Activated CD4-positive, alpha-beta T cell treated with anti-CD3 and anti-CD28 coated beads for 36 hours (primary cell): ENCODE results near the gene NLRP5. TPM values are rescaled to one million over a fixed set of nuclear protein-coding genes. Genes with fewer than 3 reads are reported as not detected.
"Not testable (repeated sequence)": the region's sequence is repeated elsewhere in the genome, so short reads cannot be mapped to it uniquely, and the experiment has no call there.

ENCODE experiments used
- ATAC-seq: fragments of 200-7000 bp; cut with Tn5 transposase; one replicate; pipeline ENCODE4 v1.10.0; 2021; ENCODE audit warnings: mild to moderate bottlenecking, moderate library complexity
- CTCF ChIA-PET: fragments of 350-600 bp; sonication (Branson Sonifier 250); formaldehyde crosslinking; loops from one replicate; lab custom pipeline; 2021; ENCODE audit warnings: antibody characterized with exemption; lab: Charles Lee
- POLR2A ChIA-PET: fragments of 350-600 bp; sonication (Branson Sonifier 250); formaldehyde crosslinking; loops from one replicate; lab custom pipeline; 2021; ENCODE audit warnings: antibody characterized with exemption, inconsistent platforms; lab: Charles Lee
- DNase-seq: peaks from one replicate; pipeline ENCODE4 v3.0.0-alpha.2; 2020
- H3K27ac Mint-ChIP-seq: one replicate; pipeline ENCODE4 v1.8.0; 2021; ENCODE audit warnings: mixed read lengths
- H3K27me3 Mint-ChIP-seq: one replicate; pipeline ENCODE4 v1.8.0; 2021; ENCODE audit warnings: mixed read lengths
- H3K36me3 Mint-ChIP-seq: one replicate; pipeline ENCODE4 v1.8.0; 2021; ENCODE audit warnings: low read depth, mixed read lengths
- H3K4me1 Mint-ChIP-seq: one replicate; pipeline ENCODE4 v1.8.0; 2021; ENCODE audit warnings: mixed read lengths
- H3K4me3 Mint-ChIP-seq: one replicate; pipeline ENCODE4 v1.8.0; 2021; ENCODE audit warnings: mild to moderate bottlenecking, moderate library complexity, mixed read lengths
- H3K9me3 Mint-ChIP-seq: one replicate; pipeline ENCODE4 v1.8.0; 2021; ENCODE audit warnings: low read depth, mixed read lengths
- intact Hi-C, 2 experiments: fragments of 100-400 bp; cut with DNase I in 1 of 2; cut with micrococcal nuclease in 1 of 2; formaldehyde crosslinking; loops; one replicate each; pipeline versions ENCODE4 v1.14.2 to v1.15.1; 2022 to 2024; cut with DNase I, micrococcal nuclease
- total RNA-seq, 2 experiments: library from RNA; stranded (reverse); gene quantifications; one replicate each; pipeline ENCODE4 v1.2.3, GENCODE V29; 2021

Gene NLRP5
- total RNA-seq = not detected

DNA sequence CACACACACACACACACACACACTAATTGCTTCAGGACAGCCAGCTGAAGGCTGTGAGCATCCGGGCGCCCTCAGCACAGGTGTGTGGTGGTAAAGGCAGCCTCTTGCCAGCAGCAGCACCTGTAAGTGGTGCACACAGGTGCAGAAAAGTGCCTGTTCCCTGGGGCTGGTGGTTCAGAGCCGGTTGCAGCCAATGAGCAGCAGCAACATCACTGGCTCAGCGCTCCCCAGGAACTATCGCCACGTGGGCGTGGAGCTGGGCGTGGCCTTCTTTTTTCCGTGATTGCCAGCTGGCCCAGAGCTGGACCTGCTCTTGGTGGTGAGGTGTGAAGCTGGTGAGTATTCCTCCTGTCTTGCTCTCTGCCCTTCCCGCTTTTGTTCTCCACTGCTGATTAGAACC, at the start of gene NLRP5:
TSS of gene NLRP5 (plus strand) at position 289 of the 400 bp plus-strand sequence.
- Mint-ChIP-seq H3K27me3 (no peaks in the 10 kb centered on the region), H3K36me3 (no peaks in the 10 kb centered on the region), H3K9me3 (peaks cover 7% of the 10 kb centered on the region), H3K27ac (no peak within 1 kb of the TSS), H3K4me3 (no peak within 1 kb of the TSS), H3K4me1 (no peaks in the 10 kb centered on the region)
- DNase-seq (no peak), ATAC-seq (no peak)
- ChIA-PET POLR2A (no interaction called here), CTCF (interaction anchor here (0.6 kb wide), 1 partner anchor 982 kb away, joined by 3 read pairs; no protein-coding TSS in a partner anchor)
- intact Hi-C loops = no loop called here

- POLR2A ChIA-PET = interaction anchor here (0.6 kb wide), 1 partner anchor 1058 kb away, joined by 3 read pairs; no protein-coding TSS in a partner anchor
- Mint-ChIP-seq H3K36me3 (no peaks in the 10 kb centered on the region), H3K9me3 (peaks cover 13% of the 10 kb centered on the region), H3K4me1 (no peaks in the 10 kb centered on the region), H3K27ac (no peak overlapping the region), H3K4me3 (no peak overlapping the region), H3K27me3 (no peaks in the 10 kb centered on the region)
- ATAC-seq (no peak), DNase-seq (no peak)
- CTCF ChIA-PET = interaction anchor here (0.6 to 0.7 kb wide), 2 partner anchors 57 to 131 kb away, joined by 3 read pairs; no protein-coding TSS in a partner anchor
- intact Hi-C loops = no loop called here
Measured at GRCh38 chr19:55939206-55939605, 47.4 kb upstream of the NLRP5 start.

- H3K36me3 Mint-ChIP-seq = no peaks in the 10 kb centered on the region
- DNase-seq (no peak), ATAC-seq (no peak)
- POLR2A ChIA-PET = no interaction called here
- CTCF ChIA-PET = no interaction called here
- H3K4me1 Mint-ChIP-seq = no peaks in the 10 kb centered on the region
- peaks cover 10% of the 10 kb centered on the region for H3K9me3 Mint-ChIP-seq
- H3K4me3 Mint-ChIP-seq = no peak overlapping the region
- intact Hi-C loops = no loop called here
- H3K27me3 Mint-ChIP-seq = no peaks in the 10 kb centered on the region
- no peak overlapping the region for H3K27ac Mint-ChIP-seq
Measured at GRCh38 chr19:55940306-55940705, 46.3 kb upstream of the NLRP5 start.

DNA sequence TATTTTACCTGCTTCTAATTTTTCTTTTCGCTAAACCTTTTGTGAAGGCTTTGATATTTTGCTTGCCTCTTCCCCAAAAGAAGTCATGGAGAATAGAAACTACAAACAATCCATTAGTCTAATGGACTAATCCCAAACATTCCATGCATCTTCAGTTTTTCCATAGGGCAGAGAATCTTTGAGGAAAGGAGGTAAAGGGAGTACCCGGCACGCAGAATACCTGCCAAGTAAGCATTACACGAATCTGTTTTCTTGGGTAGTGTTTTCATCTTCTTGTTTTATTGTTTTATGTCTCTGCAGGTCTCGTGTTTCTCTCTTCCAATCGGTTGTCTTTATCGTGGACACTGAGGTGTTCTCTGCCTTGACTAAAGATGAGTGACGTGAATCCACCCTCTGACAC, 39.0 kb upstream of the NLRP5 start, which contains the start of gene NLRP8:
TSS of gene NLRP8 (plus strand) at position 301 of the 400 bp plus-strand sequence.
- H3K27me3 Mint-ChIP-seq = peaks cover 4% of the 10 kb centered on the region
- no peak within 1 kb of the TSS for H3K27ac Mint-ChIP-seq
- ATAC-seq (no peak), DNase-seq (no peak)
- POLR2A ChIA-PET = no interaction called here
- H3K36me3 Mint-ChIP-seq = peaks cover 2% of the 10 kb centered on the region
- intact Hi-C loops = no loop called here
- H3K4me3 Mint-ChIP-seq = no peak within 1 kb of the TSS
- CTCF ChIA-PET = no interaction called here
- peaks cover 18% of the 10 kb centered on the region for H3K9me3 Mint-ChIP-seq
- no peaks in the 10 kb centered on the region for H3K4me1 Mint-ChIP-seq

DNA sequence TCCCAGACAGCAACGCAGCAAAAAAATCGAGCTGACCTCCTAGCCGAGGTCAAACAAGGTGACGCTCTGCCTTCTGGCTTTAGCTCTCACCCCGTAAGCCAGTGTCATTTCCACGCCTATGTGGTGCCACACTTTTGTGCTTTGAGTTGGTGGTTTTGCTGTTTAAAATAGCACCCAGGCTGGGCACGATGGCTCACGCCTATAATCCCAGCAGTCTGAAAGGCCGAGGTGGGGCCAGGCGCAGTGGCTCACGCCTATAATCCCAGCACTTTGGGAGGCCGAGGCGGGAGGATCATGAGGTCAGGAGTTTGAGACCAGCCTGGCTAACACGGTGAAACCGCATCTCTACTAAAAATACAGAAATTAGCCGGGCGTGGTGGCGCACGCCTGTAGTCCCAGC, 36.0 kb upstream of the NLRP5 start:
- H3K4me3 Mint-ChIP-seq, POLR2A ChIA-PET, ATAC-seq, DNase-seq, H3K36me3 Mint-ChIP-seq, intact Hi-C loops, CTCF ChIA-PET, H3K27ac Mint-ChIP-seq, H3K4me1 Mint-ChIP-seq, H3K27me3 Mint-ChIP-seq: not testable (repeated sequence)
- H3K9me3 Mint-ChIP-seq = peaks cover 15% of the 10 kb centered on the region

DNA sequence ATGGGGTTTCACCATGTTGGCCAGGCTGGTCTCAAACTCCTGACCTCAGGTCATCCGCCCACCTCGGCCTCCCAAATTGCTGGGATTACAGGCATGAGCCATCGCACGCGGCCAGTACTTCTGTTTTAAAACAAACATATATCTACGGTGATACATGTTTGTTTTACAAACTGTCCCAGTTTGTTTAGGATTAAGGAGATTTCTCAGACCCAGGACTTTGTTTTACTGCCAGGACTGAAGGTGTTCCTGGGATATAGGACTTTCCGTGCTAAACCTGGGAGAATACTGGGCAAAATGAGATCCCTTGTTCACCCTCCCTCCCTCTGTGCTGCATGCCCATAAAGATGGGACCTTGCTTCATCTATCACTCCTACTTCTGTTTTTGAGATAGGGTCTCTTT, 30.1 kb upstream of the NLRP5 start:
- Mint-ChIP-seq H3K27me3 (no peaks in the 10 kb centered on the region), H3K27ac (no peak overlapping the region), H3K4me3 (no peak overlapping the region), H3K36me3 (no peaks in the 10 kb centered on the region), H3K9me3 (no peaks in the 10 kb centered on the region), H3K4me1 (no peaks in the 10 kb centered on the region)
- intact Hi-C loops = no loop called here
- ATAC-seq (no peak), DNase-seq (no peak)
- POLR2A ChIA-PET = no interaction called here
- CTCF ChIA-PET = no interaction called here

GRCh38 chr19:55958356-55958755, 28.2 kb upstream of the NLRP5 start:
- no peaks in the 10 kb centered on the region for H3K36me3 Mint-ChIP-seq
- ChIA-PET POLR2A (no interaction called here), CTCF (no interaction called here)
- no peak overlapping the region for H3K27ac Mint-ChIP-seq
- DNase-seq = peak; percentile 4
- H3K27me3 Mint-ChIP-seq = no peaks in the 10 kb centered on the region
- no peak for ATAC-seq
- H3K4me3 Mint-ChIP-seq = no peak overlapping the region
- intact Hi-C loops = no loop called here
- H3K4me1 Mint-ChIP-seq = no peaks in the 10 kb centered on the region
- H3K9me3 Mint-ChIP-seq = no peaks in the 10 kb centered on the region

DNA sequence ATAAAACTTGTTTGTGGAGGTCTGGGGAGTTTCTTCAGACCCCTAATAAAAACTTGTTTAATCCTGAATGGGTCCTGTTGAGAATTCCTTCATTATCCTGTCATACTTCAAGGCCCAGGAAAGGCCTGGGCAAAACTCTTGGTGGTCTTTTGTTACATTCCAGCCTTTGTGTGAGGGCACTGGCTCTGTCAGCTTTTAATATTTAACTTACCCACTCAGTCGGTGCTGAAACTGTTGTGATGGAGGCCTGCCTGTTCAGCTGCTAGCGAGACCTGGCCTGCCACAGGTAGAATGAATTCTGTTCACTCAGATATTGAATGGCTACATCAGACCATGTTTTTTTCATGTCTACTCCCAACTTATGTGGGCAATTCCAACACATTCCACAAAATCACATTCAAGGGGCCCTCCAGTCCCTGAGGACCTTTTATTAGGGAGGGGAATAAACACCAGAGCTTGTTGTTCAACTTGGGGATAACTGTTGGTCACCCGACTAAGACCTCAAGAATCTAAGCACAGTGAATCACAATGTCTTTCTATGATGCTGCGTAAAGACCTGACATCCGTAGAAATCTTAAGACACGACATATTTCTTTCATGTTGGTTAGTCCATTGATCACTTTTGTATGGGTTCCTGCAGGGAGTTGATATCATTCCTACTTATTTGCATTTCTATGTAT, 26.4 kb upstream of the NLRP5 start:
- DNase-seq (no peak), ATAC-seq (no peak)
- Mint-ChIP-seq H3K27me3 (no peaks in the 10 kb centered on the region), H3K27ac (no peak overlapping the region), H3K36me3 (no peaks in the 10 kb centered on the region), H3K4me1 (no peaks in the 10 kb centered on the region), H3K9me3 (peaks cover 2% of the 10 kb centered on the region), H3K4me3 (no peak overlapping the region)
- ChIA-PET POLR2A (no interaction called here), CTCF (no interaction called here)
- intact Hi-C loops = no loop called here

- DNase-seq (no peak), ATAC-seq (no peak)
- H3K27ac Mint-ChIP-seq = no peak overlapping the region
- H3K4me3 Mint-ChIP-seq = no peak overlapping the region
- no peaks in the 10 kb centered on the region for H3K4me1 Mint-ChIP-seq
- H3K9me3 Mint-ChIP-seq = peaks cover 2% of the 10 kb centered on the region
- intact Hi-C loops = no loop called here
- CTCF ChIA-PET = no interaction called here
- no peaks in the 10 kb centered on the region for H3K36me3 Mint-ChIP-seq
- POLR2A ChIA-PET = no interaction called here
- H3K27me3 Mint-ChIP-seq = no peaks in the 10 kb centered on the region
Measured at GRCh38 chr19:55962186-55962585, 24.4 kb upstream of the NLRP5 start.

GRCh38 chr19:55973982-55974381, 12.6 kb upstream of the NLRP5 start:
- H3K36me3 Mint-ChIP-seq = no peaks in the 10 kb centered on the region
- peaks cover 2% of the 10 kb centered on the region for H3K27me3 Mint-ChIP-seq
- POLR2A ChIA-PET = no interaction called here
- H3K4me1 Mint-ChIP-seq = no peaks in the 10 kb centered on the region
- H3K9me3 Mint-ChIP-seq = peaks cover 21% of the 10 kb centered on the region
- H3K4me3 Mint-ChIP-seq = no peak overlapping the region
- intact Hi-C loops = no loop called here
- no peak for ATAC-seq
- DNase-seq = no peak
- CTCF ChIA-PET = no interaction called here
- no peak overlapping the region for H3K27ac Mint-ChIP-seq

GRCh38 chr19:55980415-55980814, 6.2 kb upstream of the NLRP5 start:
- Mint-ChIP-seq H3K4me1 (no peaks in the 10 kb centered on the region), H3K9me3 (peaks cover 9% of the 10 kb centered on the region)
- CTCF ChIA-PET = interaction anchor here (1.1 kb wide), 1 partner anchor 99 kb away, joined by 4 read pairs; no protein-coding TSS in a partner anchor

DNA sequence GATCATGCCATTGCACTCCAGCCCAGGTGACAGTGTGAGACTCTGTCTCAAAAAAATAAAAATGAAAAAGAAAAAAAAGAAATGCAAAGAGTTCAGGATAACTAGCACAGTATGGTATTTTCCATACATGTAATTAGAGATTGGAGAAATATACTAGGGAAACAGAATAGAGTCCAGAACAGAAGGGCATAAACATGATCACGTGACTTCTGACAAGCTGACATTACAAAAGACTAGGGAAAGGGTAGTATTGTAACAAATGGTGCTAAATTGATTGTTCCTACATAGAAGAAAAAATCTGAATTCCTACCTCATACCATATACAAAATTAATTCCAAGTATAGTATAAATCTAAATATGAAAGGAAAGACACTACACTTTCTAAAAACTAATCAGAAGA, 1.3 kb upstream of the NLRP5 start:
- ChIA-PET CTCF (no interaction called here), POLR2A (no interaction called here)
- Mint-ChIP-seq H3K36me3 (no peaks in the 10 kb centered on the region), H3K27me3 (no peaks in the 10 kb centered on the region), H3K9me3 (peaks cover 7% of the 10 kb centered on the region), H3K4me3 (no peak overlapping the region), H3K4me1 (no peaks in the 10 kb centered on the region), H3K27ac (no peak overlapping the region)
- DNase-seq = no peak
- ATAC-seq = no peak
- intact Hi-C loops = no loop called here

More at GRCh38 chr19:55980415-55980814, 6.2 kb upstream of the NLRP5 start:
- DNase-seq (no peak), ATAC-seq (no peak)
- no peak overlapping the region for H3K4me3 Mint-ChIP-seq
- POLR2A ChIA-PET = no interaction called here
- H3K36me3 Mint-ChIP-seq = no peaks in the 10 kb centered on the region
- H3K27me3 Mint-ChIP-seq = no peaks in the 10 kb centered on the region
- intact Hi-C loops = no loop called here
- H3K27ac Mint-ChIP-seq = no peak overlapping the region
